CD4-positive, alpha-beta T cell treated with Interferon alpha-2 for 1 hour (primary cell): Measurements from ENCODE around the gene GLI1.

ENCODE experiments used
- DNase-seq, 2 donors: peaks; one replicate each; pipeline ENCODE4 v3.0.0-alpha.2; 2020 to 2022

The GLI1 gene

GRCh38 chr12:57461917-57462250, 2.3 kb downstream of the GLI1 start:
- no peak for DNase-seq

GRCh38 chr12:57462251-57462911, 2.8 kb downstream of the GLI1 start:
- peak; percentile 89 to 92 for DNase-seq

GRCh38 chr12:57462912-57463253, 3.3 kb downstream of the GLI1 start:
- DNase-seq: no peak

GRCh38 chr12:57464569-57464968, 5.0 kb downstream of the GLI1 start:
- no peak for DNase-seq

DNA sequence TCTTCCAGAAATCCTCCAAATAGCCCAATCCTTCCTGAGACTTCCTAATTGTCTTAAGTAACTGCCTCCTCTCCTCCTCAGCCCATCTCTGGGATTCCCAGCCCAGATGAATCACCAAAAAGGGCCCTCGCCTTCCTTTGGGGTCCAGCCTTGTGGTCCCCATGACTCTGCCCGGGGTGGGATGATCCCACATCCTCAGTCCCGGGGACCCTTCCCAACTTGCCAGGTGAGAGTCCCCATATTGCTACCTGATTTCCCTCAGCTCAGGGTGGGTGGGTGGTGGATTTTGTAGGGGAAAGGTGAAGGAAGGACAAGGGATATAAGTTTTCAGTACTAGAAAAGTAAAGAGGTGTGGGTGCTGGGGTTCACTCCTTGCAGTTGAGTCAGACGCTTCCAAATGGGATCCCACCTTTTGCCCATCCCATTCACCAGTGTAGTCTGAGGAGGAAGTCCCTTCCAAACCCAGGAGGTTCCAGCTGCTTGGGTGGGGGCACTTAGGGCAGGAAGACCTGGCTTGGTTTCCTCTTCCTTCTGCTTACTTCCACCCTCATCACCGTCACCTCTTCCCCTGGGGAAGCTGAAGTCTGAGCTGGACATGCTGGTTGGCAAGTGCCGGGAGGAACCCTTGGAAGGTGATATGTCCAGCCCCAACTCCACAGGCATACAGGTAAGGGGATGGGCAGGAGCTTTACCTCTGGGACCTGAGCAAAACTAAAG, 5.6 kb downstream of the GLI1 start:
- no peak for DNase-seq

- no peak for DNase-seq
Observed at GRCh38 chr12:57465747-57466505, 6.3 kb downstream of the GLI1 start.

- no peak for DNase-seq
Observed at GRCh38 chr12:57467212-57467874, 7.8 kb downstream of the GLI1 start.

DNA sequence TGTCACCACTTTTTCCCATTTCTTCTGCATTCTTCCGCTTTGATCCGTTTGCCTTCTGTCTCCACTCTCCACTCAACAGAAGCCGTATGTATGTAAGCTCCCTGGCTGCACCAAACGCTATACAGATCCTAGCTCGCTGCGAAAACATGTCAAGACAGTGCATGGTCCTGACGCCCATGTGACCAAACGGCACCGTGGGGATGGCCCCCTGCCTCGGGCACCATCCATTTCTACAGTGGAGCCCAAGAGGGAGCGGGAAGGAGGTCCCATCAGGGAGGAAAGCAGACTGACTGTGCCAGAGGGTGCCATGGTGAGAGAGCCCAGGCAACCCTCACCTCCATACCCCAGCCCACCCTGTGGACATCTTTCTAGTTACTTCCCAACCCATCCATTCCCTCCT, 8.3 kb downstream of the GLI1 start:
- no peak for DNase-seq

- DNase-seq: no peak
Observed at GRCh38 chr12:57469296-57470164, 9.9 kb downstream of the GLI1 start.

DNA sequence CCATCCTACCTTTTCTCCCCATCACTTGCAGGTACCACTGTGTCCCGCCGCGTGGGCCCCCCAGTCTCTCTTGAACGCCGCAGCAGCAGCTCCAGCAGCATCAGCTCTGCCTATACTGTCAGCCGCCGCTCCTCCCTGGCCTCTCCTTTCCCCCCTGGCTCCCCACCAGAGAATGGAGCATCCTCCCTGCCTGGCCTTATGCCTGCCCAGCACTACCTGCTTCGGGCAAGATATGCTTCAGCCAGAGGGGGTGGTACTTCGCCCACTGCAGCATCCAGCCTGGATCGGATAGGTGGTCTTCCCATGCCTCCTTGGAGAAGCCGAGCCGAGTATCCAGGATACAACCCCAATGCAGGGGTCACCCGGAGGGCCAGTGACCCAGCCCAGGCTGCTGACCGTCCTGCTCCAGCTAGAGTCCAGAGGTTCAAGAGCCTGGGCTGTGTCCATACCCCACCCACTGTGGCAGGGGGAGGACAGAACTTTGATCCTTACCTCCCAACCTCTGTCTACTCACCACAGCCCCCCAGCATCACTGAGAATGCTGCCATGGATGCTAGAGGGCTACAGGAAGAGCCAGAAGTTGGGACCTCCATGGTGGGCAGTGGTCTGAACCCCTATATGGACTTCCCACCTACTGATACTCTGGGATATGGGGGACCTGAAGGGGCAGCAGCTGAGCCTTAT, 10.8 kb downstream of the GLI1 start:
- no peak for DNase-seq

- no peak for DNase-seq
Observed at GRCh38 chr12:57470970-57471656, 11.5 kb downstream of the GLI1 start.

DNA sequence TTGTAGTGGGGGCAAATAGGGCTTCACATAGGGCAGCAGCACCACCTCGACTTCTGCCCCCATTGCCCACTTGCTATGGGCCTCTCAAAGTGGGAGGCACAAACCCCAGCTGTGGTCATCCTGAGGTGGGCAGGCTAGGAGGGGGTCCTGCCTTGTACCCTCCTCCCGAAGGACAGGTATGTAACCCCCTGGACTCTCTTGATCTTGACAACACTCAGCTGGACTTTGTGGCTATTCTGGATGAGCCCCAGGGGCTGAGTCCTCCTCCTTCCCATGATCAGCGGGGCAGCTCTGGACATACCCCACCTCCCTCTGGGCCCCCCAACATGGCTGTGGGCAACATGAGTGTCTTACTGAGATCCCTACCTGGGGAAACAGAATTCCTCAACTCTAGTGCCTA, 12.1 kb downstream of the GLI1 start:
- DNase-seq: no peak

- no peak for DNase-seq
Observed at GRCh38 chr12:57472391-57472790, 12.8 kb downstream of the GLI1 start.

- no peak for DNase-seq
Observed at GRCh38 chr12:57473392-57473791, 13.8 kb downstream of the GLI1 start.

DNA sequence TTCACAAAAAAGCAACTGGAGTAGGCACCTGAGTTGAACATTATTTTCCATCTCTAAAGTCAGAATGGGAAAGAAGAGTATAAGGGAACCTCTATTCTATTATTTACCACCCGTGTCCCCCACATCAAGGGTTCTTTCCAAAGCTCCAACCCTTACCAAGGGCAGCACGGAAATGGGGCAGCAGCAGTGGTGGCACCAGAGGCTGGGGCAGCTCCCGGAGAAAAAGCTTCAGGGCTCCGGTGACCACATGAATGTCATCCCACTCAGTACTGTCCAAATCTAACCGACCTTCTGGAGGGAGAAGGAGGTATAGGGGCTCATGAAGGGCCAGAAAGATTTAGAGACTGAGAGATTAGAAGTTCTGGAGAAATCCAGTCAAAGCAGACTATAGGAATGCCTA, 14.3 kb downstream of the GLI1 start:
- DNase-seq: no peak

DNA sequence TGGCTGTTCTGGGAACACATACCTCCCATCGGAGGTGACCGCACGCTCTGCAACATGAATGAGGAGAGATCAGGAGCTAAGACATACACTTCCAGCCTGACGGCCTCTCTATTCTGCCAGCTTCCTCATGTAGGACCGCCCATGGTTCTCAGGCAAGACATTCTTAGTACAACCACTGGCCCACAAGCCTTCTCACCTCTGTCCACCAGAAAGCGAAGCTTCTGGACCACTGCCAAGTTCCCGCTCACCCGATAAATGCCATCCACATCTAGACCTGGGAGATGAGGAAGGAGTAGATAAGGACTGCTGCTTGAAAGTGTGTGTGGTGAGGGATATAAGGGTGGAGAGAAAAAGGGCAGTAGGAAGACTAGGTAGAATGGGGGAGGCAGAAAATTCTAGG, 14.8 kb downstream of the GLI1 start:
- no peak for DNase-seq

GRCh38 chr12:57474862-57475261, 15.3 kb downstream of the GLI1 start:
- DNase-seq: no peak

DNA sequence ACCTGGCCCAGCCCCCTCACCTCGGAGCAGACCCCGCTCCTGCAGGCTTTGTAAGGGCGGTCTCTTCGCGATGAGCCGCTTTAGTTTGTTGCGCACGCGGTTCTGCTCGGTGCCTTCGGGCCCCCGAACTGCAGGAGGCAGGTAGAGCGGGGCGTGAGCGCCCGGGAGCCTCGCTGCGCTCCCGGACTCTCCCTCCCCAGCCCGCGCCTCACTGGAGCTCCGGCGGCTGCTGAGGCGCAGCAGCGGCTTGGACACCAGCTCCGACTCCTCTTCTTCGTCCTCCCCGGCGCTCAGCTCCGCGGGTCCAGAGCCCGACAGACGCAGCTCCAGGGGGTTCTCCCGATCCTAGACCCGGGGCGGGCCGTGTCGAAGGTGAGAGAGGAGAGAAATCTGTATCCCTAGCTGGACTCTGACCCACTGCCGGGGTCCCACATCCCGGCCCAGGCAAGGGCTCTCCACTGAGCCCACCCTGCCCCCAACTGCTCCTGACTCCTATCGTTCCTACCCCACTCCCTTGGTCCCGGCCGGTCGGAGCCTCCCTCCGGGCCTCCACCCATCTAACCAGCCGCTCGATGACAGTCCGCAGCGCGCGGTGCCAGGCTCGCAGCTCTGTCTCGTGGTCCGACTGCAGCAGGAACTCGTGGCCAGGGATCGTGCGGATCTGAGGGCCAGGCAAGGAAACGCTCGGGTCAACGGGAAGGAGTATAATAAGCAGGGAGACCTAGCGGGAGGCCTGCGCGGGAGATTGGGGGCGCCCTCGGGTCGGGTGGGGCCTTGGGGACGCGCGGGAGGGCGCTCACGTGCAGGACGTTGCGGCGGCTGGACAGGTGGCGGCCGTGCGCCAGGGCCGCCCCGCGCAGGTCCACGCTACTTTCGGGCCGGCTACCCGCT, 15.9 kb downstream of the GLI1 start:
- no peak for DNase-seq

DNA sequence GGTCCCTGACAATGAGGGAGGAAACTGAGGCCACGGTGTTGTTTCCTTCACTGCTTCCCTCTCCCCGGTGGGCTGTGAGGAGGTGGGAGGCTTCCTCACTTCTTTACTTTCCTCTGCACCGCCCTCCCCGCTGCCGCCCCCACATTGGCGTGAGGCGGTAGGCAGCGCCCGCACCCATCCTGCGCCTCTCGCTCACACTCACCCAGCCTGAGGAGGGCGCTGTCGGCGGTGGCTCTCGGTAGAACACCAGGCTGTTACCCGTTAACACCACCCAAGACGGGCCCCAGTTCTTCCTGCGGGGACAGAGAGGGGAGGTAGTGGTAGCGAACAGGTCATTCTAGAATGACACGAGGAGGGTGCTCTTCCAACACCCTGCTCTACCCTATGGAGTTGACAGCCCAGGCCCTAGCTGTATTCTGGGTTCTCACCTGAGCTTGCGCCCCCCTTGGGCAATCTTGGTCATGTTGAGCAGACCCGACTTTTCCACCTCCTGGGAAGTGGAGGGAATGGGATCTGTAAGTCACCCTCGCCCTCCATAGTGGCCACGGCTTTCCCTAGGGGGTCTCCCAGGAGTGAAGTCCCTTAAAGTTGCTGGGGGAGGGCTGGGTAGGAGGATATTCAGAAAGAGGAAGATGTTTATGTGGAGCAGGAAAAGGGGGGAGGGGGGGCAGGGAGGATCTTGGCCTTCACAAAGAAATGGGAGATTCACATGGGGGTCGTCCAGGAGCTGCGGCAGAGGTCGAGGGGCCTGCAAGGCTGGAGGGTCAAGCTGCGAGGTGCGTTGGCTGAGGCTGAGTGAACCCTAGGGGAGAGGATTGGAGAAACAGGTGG, 16.8 kb downstream of the GLI1 start:
- peak; percentile 65 to 81 for DNase-seq
